HL-60/S4 treated with phorbol 12-myristate 13-acetate at 8.2 ng/mL for 4 days and 3 days (cell line): Measurements from ENCODE around the gene PGBD2.
"Not testable (repeated sequence)": the region's sequence is repeated elsewhere in the genome, so short reads cannot be mapped to it uniquely, and the experiment has no call there.

Experiments used
- in situ Hi-C: fragments of 300-500 bp; cut with MboI; formaldehyde crosslinking; loops from 2 replicates; pipeline ENCODE4 v1.15.0; 2022; ENCODE audit warnings: low sequenced_read_pairs

The PGBD2 gene

GRCh38 chr1:248906009-248906752, at the start of gene PGBD2:
Gene PGBD2 (plus strand): TSS chr1:248906235. CDS start chr1:248913863, 7,628 bp downstream.
- in situ Hi-C loops, result no loop called here

- in situ Hi-C loops, result no loop called here
Observed at GRCh38 chr1:248857201-248857600, 48.8 kb upstream of the PGBD2 start.

GRCh38 chr1:248857749-248858095, 48.3 kb upstream of the PGBD2 start:
- in situ Hi-C loops, result no loop called here

GRCh38 chr1:248858096-248858890, 47.7 kb upstream of the PGBD2 start:
- in situ Hi-C loops, result no loop called here

- in situ Hi-C loops, result no loop called here
Observed at GRCh38 chr1:248858891-248859889, 46.8 kb upstream of the PGBD2 start, which contains the start of gene ZNF692. Gene ZNF692 (minus strand): TSS chr1:248859085. CDS start chr1:248858309, 776 bp downstream.

GRCh38 chr1:248860007-248860406, 46.0 kb upstream of the PGBD2 start:
- in situ Hi-C loops, result no loop called here

- in situ Hi-C loops, result no loop called here
Observed at GRCh38 chr1:248861616-248862015, 44.4 kb upstream of the PGBD2 start.

- in situ Hi-C loops, result no loop called here
Observed at GRCh38 chr1:248862695-248862997, 43.4 kb upstream of the PGBD2 start.

GRCh38 chr1:248862998-248863881, 42.8 kb upstream of the PGBD2 start:
- in situ Hi-C loops, result no loop called here

GRCh38 chr1:248871837-248872401, 34.1 kb upstream of the PGBD2 start:
- in situ Hi-C loops, result no loop called here

- in situ Hi-C loops, result no loop called here
Observed at GRCh38 chr1:248872752-248873408, 33.2 kb upstream of the PGBD2 start.

- in situ Hi-C loops, result no loop called here
Observed at GRCh38 chr1:248873409-248873992, 32.5 kb upstream of the PGBD2 start.

GRCh38 chr1:248873993-248874533, 32.0 kb upstream of the PGBD2 start:
- in situ Hi-C loops, result no loop called here

- in situ Hi-C loops, result no loop called here
Observed at GRCh38 chr1:248881261-248881660, 24.8 kb upstream of the PGBD2 start.

- in situ Hi-C loops, result not testable (repeated sequence)
Observed at GRCh38 chr1:248882427-248882826, 23.6 kb upstream of the PGBD2 start.

- in situ Hi-C loops, result no loop called here
Observed at GRCh38 chr1:248884632-248885295, 21.3 kb upstream of the PGBD2 start.

- in situ Hi-C loops, result no loop called here
Observed at GRCh38 chr1:248885646-248886045, 20.4 kb upstream of the PGBD2 start.

- in situ Hi-C loops, result no loop called here
Observed at GRCh38 chr1:248886237-248886895, 19.7 kb upstream of the PGBD2 start.
